GM18498 (cell line): ENCODE data around the gene CCT8.
"Not testable (repeated sequence)": the region's sequence is repeated elsewhere in the genome, so short reads cannot be mapped to it uniquely, and the experiment has no call there.

Experiments
- ATAC-seq: cut with Tn5 transposase; IDR thresholded peaks from one replicate; pipeline ENCODE4 v1.9.1; 2021; ENCODE audit warnings: mild to moderate bottlenecking, moderate library complexity; ENCODE audit not compliant: unreplicated experiment

The CCT8 gene

DNA sequence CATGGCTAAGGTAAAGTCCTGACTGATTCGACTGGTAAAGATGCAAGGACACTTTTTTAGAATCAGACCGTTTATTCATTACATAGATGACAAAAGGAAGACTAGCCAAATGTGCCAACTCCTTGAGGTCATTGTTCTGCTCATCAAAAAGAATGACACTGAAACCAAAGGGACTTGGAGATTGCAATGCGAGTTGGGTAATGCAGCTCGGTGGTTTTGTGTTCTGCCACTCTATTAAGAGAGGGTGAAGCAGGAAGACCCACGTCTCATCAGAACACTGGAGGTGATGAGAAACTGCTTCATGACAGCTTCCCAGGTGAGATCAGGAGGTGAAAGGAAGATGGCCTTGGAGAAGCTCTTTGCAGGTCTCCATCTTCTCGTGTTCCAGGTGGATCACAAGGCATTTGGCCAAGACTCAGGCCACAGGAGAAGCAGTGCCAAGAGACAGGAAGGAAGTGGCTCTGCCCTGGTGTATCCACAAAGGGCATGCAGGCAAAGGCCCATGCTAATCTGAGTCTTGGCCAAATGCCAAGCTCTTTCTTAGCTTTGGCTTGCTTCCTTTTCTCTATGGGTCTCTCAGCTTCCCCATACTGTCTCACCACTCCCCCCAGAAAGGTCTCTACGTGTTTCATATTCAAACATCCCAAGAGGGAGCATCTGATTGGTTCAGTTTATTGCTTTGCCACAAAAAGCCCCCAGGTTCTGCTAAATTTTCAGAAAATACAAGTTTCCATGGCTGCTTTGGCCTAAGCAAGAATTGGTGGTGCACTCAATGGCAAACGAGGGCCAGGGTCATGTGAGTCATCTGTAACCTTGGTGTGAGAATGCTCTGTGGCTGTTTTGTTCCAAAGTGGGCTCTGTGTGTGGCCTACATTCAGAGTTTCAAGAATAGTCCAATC is 5.7 kb upstream of the CCT8 start:
- ATAC-seq, result peak; percentile 66

DNA sequence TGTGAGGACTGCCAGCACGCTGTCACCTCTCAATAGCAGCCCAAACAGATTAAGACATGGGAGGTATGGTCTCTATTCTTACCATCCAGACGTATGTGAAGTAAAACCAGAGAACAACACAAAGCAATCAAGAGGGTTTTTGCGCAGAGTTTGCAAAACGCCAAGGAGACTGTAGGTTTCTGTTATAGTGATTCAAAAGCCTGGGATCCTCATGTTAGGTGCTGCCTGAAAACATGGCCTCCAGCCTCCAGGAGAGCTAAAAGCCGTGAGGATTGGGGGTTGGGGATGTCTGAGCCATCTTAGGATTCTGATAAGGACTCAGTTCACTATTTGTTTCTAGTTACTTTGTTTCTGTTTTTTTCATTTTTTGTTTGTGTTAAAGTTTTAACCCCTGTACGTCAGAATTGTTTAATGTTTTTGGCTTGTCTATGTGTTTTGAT is 4.2 kb upstream of the CCT8 start:
- no peak for ATAC-seq

DNA sequence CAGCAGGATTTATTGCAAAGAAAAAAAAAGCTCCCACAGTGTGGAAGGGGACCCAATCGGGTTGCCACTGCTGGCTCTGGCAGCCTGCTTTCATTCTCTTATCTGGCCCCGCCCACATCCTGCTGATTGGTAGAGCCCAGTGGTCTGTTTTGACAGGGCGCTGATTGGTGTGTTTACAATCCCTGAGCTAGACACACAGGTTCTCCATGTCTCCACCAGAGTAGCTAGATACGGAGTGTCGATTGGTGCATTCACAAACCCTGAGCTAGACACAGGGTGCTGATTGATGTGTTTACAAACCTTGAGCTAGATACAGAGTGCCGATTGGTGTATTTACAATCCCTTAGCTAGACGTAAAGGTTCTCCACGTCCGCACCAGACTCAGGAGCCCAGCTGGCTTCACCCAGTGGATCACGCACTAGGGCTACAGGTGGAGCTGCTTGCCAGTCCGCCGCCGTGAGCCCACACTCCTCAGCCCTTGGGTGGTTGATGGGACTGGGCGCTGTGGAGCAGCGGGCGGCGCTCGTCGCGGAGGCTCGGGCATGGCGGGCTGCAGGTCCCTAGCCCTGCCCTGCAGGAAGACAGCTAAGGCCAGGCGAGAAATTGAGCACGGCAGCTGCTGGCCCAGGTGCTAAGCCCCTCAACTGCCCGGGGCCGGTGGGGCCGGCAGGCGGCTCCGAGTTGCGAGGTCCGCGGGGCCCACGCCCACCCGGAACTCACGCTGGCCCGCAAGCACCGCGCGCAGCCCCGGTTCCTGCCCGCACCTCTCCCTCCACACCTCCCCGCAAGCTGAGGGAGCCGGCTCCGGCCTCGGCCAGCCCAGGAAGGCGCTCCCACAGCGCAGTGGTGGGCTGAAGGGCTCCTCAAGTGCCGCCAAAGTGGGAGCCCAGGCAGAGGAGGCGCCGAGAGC is 3.5 kb upstream of the CCT8 start:
- ATAC-seq, result not testable (repeated sequence)

DNA sequence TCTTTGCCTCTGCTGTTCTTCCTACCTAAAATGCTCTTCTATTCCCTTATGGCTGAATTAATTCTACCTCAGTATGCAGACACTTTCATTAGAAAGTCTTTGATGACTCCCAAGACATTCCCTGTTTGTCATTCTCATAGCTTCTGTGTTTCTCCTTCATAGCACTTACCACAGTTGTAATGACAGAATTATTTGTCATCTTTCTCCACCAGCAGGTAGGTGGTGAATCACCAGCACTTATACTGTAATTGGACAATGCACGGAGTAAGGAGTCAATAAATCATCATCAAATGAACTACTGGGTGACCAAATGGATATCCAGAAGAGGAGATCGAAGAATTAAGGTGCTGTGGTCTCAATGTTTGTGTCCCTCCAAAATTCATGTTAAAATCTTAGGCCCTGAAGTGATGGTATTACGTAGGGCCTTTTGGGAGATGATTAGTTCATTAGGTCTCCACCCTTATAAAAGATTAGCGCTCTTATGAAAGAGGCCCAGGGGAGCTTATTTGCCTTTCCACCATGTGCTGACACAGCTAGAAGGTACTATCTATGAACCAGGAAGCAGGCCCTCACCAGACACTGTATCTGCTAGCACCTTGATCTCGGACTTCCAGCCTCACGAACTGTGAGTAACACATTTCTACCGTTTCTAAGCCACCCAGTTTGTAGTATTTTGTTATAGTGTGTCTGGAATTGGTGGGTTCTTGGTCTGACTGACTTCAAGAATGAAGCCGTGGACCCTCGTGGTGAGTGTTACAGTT is 2.4 kb upstream of the CCT8 start:
- ATAC-seq, result no peak

DNA sequence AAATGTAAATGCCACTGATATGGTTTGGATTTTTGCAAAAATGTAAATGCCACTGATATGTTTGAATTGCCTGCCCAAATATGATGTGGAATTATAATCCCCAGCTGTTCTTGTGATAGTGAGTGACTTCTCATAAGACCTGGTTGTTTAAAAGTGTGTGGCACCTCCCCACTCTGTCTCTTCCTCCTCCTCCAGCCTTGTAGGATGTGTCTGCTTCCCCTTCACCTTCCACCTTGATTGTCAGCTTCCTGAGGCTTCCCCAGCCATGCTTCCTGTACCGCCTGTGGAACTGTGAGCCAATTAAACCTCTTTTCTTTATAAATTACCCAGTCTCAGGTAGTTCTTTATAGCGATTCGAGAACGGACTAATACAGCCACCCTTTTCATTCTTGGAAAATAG is 1.3 kb upstream of the CCT8 start:
- ATAC-seq, result no peak

DNA sequence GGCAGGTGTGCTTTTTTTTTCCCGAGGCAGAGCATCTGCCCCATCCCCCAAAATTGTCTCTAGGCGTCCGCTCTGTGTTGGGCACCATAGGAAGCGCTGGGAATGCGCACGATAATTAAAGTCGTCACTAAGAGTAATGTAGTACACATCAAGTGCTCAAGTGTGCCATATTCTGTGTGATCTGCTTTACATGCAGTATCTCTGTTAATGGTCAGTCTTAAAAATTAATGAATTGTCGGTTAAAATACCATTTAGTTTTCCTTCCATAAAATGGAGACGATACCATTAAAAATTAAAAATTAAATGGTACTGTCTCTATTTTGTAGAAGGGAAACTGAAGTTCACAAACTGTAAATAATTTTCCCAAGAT is 544 bp upstream of the CCT8 start:
- ATAC-seq, result peak; percentile 24

DNA sequence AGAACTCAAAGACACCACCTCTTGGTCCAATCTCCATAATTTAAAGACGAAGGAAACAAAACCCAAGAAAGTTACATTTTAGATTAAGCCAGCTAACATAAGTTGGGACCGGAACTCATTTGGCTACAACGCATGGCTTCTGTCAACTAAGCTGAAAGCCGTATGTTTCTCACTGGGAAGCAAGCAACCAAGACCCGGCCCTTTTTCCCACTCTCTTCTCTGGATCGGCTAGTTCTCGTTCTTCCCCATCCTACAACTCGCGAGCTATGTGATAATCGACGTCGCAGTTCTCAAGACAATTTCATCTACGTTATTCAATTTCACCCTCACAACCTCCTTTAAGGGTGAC is 601 bp downstream of the CCT8 start:
- ATAC-seq, result peak; percentile 0

DNA sequence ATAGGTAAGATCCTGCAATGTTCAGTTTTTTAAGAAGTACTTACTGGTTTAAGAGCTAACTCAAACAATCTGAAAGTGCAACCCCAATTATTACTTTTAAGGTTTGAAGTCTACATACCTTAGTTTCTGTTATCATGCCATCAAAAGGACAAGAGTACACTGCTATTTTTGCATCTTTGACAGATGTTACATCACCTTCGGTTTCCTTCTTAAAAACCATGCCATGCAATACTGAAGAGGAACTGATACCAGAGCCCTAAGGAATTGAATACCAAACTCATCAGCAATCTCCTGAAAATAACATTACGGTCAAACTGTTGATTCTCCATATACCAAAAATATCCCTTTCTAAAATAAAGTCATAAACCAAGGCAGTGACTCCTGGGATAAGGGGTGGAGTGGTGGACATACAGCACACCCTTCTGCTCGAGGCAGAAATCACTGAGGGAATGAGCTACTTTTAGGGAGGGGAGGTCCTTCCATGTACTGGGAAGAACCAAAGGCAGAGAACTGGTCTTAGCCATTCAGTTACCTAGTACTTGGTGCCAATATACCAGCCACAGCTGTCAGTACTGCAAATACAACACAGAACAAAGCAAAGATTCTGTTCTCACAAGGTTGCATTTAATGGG is 8.5 kb downstream of the CCT8 start:
- peak; percentile 98 for ATAC-seq

DNA sequence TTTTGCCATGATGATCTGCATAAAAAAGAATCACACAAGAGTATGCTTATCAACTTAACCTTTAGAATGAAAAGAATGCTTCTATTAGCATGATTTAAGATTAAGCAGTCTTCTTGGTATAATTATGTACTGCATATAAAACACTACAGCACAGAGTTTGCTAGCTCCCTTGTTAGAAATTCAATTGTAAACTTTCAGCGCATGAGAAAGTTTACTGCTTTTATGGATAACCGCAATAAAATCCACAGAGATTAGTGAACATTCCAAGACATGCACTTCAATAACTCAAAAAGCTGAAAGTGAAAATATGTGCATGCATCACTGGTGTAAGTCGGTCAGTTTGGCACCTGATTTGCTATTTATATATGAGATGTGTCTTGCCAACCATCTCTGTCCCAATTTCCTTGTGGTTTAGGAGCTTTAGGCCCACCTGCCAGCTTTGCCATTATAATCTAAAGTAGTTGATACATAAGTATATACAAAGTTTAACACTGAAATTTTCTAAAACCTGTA is 16.9 kb downstream of the CCT8 start:
- ATAC-seq, result no peak

DNA sequence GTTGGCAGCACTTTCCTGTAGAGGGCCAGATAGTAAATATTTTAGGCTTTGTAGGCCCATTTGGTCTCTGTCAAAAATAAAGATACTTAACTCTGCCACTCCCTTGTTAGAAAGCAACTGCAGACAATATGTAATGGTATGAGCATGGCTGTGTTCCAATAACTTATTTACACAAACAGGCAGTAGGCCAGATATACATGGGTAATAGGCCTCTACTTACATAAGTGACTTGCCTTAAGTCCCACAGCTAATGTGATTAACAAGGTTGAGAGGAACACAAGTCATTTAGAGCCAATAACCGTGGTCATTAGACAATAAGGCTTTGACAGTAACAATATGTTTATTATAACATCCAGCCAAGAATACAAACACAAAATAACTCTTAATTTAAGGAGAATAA is 17.4 kb downstream of the CCT8 start:
- ATAC-seq, result no peak

DNA sequence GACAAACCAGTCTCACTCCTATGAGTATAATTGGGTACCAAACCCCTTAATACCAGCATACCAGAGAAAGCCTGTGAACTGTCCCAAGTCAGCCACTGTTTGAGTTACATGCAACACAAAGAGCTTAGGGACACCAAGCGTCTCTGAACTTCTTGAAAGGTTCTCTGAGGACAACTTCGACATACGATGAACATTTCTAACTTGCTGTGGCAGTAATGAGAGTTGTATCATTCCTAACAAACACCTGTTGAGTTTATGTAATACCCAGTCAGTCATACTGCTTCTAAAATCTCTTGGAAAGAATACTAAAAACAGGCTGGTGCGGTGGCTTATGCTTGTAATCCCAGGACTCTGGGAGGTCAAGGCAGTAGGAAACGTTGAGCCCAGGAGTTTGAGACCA is 18.4 kb downstream of the CCT8 start:
- no peak for ATAC-seq

DNA sequence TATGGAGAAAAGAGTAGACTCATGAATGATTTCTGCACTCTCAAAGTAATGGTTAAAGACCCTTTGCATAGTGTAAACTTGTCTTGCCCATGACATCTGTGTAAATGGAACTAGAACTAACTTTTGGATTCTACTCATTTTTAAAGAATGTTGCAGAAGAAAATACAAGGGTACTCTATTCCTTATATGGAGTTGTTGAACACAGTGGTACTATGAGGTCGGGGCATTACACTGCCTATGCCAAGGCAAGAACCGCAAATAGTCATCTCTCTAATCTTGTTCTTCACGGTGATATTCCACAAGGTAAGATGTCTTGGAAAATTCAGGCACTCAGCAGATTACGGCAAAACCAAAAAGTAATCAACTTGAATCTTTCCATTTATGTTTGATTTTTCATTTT is 19.8 kb downstream of the CCT8 start:
- no peak for ATAC-seq

DNA sequence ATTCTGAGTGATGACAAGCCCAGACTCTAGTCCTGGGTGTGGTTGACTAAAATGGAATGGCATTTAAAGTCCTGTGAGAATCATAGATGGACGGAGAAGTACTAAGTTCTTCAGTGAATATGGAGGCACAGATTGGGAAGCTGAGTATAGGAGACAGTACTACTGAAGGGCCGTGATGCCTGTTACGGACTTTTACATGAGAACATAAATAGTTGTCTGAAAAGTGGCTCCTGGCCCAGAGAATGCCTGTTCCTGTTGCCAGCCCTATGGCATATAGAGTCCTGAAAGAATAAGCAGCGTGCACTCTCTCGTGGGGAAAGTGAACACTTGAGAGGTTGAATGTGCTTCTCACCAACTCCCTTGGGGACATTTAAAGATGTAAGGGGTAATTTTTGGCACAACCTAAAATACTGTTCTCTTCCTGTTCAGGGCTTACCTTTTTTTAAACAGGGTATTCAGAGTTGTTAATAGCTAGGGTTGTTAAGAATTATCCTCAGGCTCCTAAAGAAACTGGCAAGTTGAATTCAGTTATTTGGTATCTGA is 20.4 kb downstream of the CCT8 start:
- no peak for ATAC-seq

DNA sequence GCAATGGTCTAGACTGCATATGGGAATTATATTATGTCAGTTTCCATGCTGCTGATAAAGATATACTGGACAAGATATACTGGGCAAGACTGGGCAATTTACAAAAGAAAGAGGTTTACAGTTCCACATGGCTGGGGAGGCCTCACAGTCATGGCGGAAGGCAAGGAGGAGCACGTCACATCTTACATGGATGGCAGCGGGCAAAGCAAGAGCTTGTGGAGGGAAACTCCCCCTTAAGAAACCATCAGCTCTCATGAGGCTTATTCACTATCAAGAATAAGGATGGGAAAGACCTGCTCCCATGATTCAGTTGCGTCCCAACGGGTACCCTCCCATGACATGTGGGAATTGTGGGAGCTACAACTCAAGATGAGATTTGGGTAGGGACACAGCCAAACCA is 21.2 kb downstream of the CCT8 start:
- ATAC-seq, result no peak

DNA sequence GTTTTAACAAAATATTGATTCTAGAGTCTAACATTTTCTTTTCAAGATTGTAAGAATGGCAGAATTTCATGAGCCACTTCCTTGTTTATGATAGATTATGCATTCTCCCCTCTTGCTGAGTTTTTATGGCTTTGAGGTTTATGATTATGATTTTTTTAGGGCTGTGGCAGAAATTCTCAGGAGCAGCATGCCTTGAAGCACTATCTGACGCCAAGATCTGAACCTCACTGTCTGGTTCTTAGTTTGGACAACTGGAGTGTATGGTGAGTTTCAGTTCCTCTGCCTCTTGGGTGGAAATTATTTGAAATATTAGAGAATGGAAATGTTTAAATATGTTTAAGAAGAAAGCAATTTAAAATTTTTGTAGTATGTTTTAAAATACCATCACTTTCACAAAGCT is 38.8 kb downstream of the CCT8 start:
- no peak for ATAC-seq

DNA sequence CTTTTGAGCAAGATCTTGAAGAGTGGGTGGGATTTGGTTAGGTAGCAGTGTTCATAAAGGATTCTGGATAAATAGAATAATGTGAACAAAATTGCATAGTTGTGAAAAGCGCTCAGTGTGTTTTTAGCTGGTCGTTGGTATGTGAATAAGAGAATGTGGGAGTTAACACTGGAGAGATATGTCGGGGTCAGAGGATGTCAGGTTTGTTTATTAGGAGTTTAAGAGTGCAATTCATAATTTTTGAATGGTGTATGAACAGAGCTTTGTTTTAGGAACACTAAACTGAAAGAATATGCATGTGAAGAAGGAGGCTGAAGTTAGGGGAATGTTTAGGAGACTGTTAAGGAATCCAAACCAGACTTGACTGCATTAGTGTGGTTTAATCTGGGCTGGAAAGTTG is 39.6 kb downstream of the CCT8 start:
- ATAC-seq, result no peak

DNA sequence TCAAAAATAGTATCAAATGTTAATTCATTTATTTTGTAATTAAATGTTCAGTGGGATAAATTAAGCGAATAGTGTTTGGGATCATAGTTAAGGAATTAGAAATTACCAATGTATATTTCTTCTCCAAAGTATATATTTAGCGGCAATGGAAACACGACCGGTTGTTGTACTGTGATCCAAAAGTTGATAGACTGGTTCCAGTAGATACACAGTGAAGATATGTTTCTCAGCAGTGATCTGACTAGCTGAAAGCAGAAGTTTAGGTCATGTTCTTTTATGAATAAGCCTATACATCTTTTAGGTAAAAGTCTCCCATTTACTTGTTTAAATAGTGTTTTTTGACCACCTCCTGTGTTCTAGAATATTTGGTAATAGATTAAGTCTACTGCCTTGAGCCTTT is 40.1 kb downstream of the CCT8 start:
- ATAC-seq, result no peak

DNA sequence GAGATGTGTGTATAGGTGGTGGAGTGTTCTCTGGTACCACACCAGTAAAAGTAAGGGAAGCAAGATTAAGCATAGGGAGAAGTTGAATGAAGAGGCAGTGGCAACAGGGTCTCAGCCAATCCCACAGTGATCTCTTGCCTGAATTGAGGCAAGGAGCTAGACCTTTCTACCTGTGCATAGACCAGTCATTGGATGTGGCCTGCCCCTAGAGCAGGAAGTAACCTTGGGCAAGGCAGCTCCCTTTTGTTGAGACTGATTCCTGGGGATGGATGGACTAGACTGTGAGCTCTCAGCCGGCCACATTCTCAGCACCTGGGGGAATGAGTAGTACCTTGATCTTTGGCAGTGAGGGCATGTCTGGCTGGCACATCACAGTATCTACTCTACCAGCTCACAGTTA is 42.5 kb downstream of the CCT8 start:
- ATAC-seq, result no peak

DNA sequence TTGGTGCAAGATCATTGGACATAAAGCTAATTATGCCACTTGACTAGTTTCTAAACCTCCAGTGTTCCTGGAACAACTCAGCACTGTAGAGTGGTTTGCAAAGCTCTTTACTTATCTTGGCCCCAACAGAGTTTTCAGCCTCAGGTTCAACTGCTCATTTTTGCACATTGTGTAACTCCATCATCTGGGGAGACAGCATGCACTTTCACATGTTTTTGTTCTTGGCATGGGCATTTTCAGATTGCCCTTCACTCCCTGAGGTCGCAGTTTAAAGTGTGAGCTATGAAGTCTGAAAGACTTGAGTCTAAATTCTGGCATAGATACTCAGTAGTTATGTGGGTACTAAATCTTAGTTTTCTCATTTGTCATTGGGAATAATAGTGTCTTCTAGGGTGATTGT is 43.9 kb downstream of the CCT8 start:
- no peak for ATAC-seq

DNA sequence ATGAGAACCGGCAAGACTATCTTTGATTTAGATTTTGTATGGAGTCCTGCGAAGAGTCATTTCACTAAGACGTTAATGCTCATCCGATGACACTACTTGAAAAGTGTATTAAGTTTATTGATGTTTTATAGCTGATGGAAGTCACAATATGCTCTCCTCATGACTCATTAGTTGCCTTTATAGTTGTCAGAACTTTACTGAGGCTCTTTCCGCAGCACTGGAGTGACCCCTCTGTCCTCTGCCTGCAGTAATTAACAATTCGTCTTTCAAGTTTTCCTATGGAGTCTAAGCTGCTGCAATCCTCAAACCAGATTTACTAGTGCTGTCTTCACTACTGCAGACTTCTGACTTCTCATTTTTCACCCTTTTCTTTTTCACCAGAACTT is 48.1 kb downstream of the CCT8 start:
- ATAC-seq, result no peak
